Suprapubic skin (tissue), 4 donors: ENCODE results near the gene PRICKLE2. TPM values are rescaled to one million over a fixed set of nuclear protein-coding genes. Genes with fewer than 3 reads are reported as not detected.

ENCODE experiments used
- DNase-seq, 2 donors: peaks; one replicate each; pipeline ENCODE4 v3.0.0-alpha.2; 2019; ENCODE audit warnings: low spot score in 2 of 2
- H3K27ac ChIP-seq: fragments of 200-600 bp; sonication (generic); one replicate; pipeline ENCODE4 v1.5.1; 2019
- H3K27me3 ChIP-seq: fragments of 200-600 bp; sonication (generic); one replicate; pipeline ENCODE4 v1.5.1; 2019
- H3K36me3 ChIP-seq: fragments of 200-600 bp; sonication (generic); one replicate; pipeline ENCODE4 v1.5.1; 2019
- H3K4me1 ChIP-seq: fragments of 200-600 bp; sonication (generic); one replicate; pipeline ENCODE4 v1.5.1; 2019
- H3K4me3 ChIP-seq: fragments of 200-600 bp; sonication (generic); one replicate; pipeline ENCODE4 v1.5.1; 2019; ENCODE audit warnings: mild to moderate bottlenecking
- H3K9me3 ChIP-seq: fragments of 200-600 bp; sonication (generic); one replicate; pipeline ENCODE4 v1.5.1; 2019
- CTCF ChIP-seq, 2 donors: fragments of 200-600 bp in 1 of 2; fragments of 450-650 bp in 1 of 2; sonication (generic) in 1 of 2; IDR thresholded peaks; one replicate each; pipeline ENCODE4 v1.5.1; 2016 to 2019; ENCODE audit warnings: antibody characterized with exemption in 2 of 2, mild to moderate bottlenecking in 1 of 2, moderate library complexity in 1 of 2
- EP300 ChIP-seq: sonication (generic); formaldehyde crosslinking; IDR thresholded peaks from one replicate; pipeline ENCODE4 v1.6.1; 2017; ENCODE audit warnings: antibody characterized with exemption
- POLR2A ChIP-seq, 2 donors: fragments of 450-650 bp; IDR thresholded peaks; one replicate each; pipeline ENCODE4 v1.6.1; 2017; ENCODE audit warnings: antibody characterized with exemption in 2 of 2, mild to moderate bottlenecking in 2 of 2, moderate library complexity in 2 of 2
- POLR2AphosphoS5 ChIP-seq, 3 donors: sonication (generic); formaldehyde crosslinking; IDR thresholded peaks; one replicate each; pipeline ENCODE4 v1.6.1; 2017; ENCODE audit warnings: antibody characterized with exemption in 3 of 3
- WGBS: methylation state at CpG from one replicate; pipeline ENCODE4 v1.1.5; 2018; 5-methylcytosine and 5-hydroxymethylcytosine counted together
- total RNA-seq, 4 donors: library from RNA; depleted of rRNA; stranded (reverse); fragments of >200 nt; gene quantifications; one replicate each; pipeline ENCODE4 v1.1.0, GENCODE V29; 2016

PRICKLE2 gene
- total RNA-seq, 4 donors from 2014 or later, result 6.7 to 14.5 (median 11.9) TPM

- Histone ChIP-seq H3K9me3 (no peaks in the 10 kb centered on the region), H3K27ac (no peak overlapping the region), H3K36me3 (no peaks in the 10 kb centered on the region), H3K4me1 (peaks cover 68% of the 10 kb centered on the region), H3K4me3 (no peak overlapping the region), H3K27me3 (no peaks in the 10 kb centered on the region)
- TF ChIP-seq EP300, result no peak
- TF ChIP-seq CTCF (IDR thresholded peaks at IDR 0.05), result no peak
- TF ChIP-seq POLR2AphosphoS5 (IDR thresholded peaks at IDR 0.05), result no peak
- no peak for DNase-seq
- WGBS, result 65% methylated on average over 4 of the region's 4 CpGs
These were observed 6.5 kb downstream of the PRICKLE2 start for GRCh38 chr3:64218746-64219145.

GRCh38 chr3:64218329-64218728 lies 6.9 kb downstream of the PRICKLE2 start:
- Histone ChIP-seq H3K9me3 (no peaks in the 10 kb centered on the region), H3K4me1 (peaks cover 68% of the 10 kb centered on the region), H3K36me3 (no peaks in the 10 kb centered on the region), H3K27me3 (no peaks in the 10 kb centered on the region), H3K27ac (no peak overlapping the region), H3K4me3 (no peak overlapping the region)
- DNase-seq, result no peak
- 90% methylated on average over 3 of the region's 3 CpGs for WGBS
- TF ChIP-seq CTCF (IDR thresholded peaks at IDR 0.05), result no peak
- no peak for TF ChIP-seq POLR2A (IDR thresholded peaks at IDR 0.05)
- TF ChIP-seq POLR2AphosphoS5 (IDR thresholded peaks at IDR 0.05), result no peak
- TF ChIP-seq EP300, result no peak

GRCh38 chr3:64216274-64217147 lies 8.8 kb downstream of the PRICKLE2 start:
- no peak for DNase-seq
- peak overlapping the region; percentile 3 for H3K27ac ChIP-seq
- no peaks in the 10 kb centered on the region for H3K9me3 ChIP-seq
- peaks cover 58% of the 10 kb centered on the region for H3K4me1 ChIP-seq
- H3K36me3 ChIP-seq, result no peaks in the 10 kb centered on the region
- H3K27me3 ChIP-seq, result no peaks in the 10 kb centered on the region
- H3K4me3 ChIP-seq, result no peak overlapping the region
- no peak for TF ChIP-seq CTCF (IDR thresholded peaks at IDR 0.05)
- TF ChIP-seq EP300, result no peak
- no peak for TF ChIP-seq POLR2AphosphoS5 (IDR thresholded peaks at IDR 0.05)
- no peak for TF ChIP-seq POLR2A (IDR thresholded peaks at IDR 0.05)
- WGBS, result 33% methylated on average over 10 of the region's 10 CpGs

GRCh38 chr3:64215559-64215958 lies 9.7 kb downstream of the PRICKLE2 start:
- Histone ChIP-seq H3K4me1 (peaks cover 59% of the 10 kb centered on the region), H3K27me3 (no peaks in the 10 kb centered on the region), H3K4me3 (no peak overlapping the region), H3K36me3 (no peaks in the 10 kb centered on the region), H3K27ac (no peak overlapping the region), H3K9me3 (no peaks in the 10 kb centered on the region)
- 95% methylated on average over 3 of the region's 3 CpGs for WGBS
- no peak for DNase-seq
- TF ChIP-seq POLR2A (IDR thresholded peaks at IDR 0.05) (no peak), CTCF (IDR thresholded peaks at IDR 0.05) (no peak)

GRCh38 chr3:64215103-64215502 lies 10.2 kb downstream of the PRICKLE2 start:
- DNase-seq, result no peak
- no peaks in the 10 kb centered on the region for H3K27me3 ChIP-seq
- TF ChIP-seq EP300 (no peak), CTCF (IDR thresholded peaks at IDR 0.05) (no peak), POLR2A (IDR thresholded peaks at IDR 0.05) (no peak), POLR2AphosphoS5 (IDR thresholded peaks at IDR 0.05) (no peak)
- H3K4me1 ChIP-seq, result peaks cover 59% of the 10 kb centered on the region
- H3K36me3 ChIP-seq, result no peaks in the 10 kb centered on the region
- peak overlapping the region; percentile 89 for H3K27ac ChIP-seq
- WGBS, result 84% methylated on average over 2 of the region's 2 CpGs
- H3K4me3 ChIP-seq, result no peak overlapping the region
- no peaks in the 10 kb centered on the region for H3K9me3 ChIP-seq
